Spleen (tissue), 11 donors: ENCODE measurements around the gene GDPD1. TPM values are rescaled to one million over a fixed set of nuclear protein-coding genes. Genes with fewer than 3 reads are reported as not detected.
A peak's percentile ranks its signal among the peaks of the same experiment; 100 is the strongest.
"Not testable (repeated sequence)": the region's sequence is repeated elsewhere in the genome, so short reads cannot be mapped to it uniquely, and the experiment has no call there.

Source experiments
- DNase-seq: peaks from one replicate; pipeline ENCODE4 v3.0.0-alpha.2; 2020
- H3K27ac ChIP-seq, 8 donors: fragments of 200-600 bp; sonication (generic) in 7 of 8; 1 replicate in 4 of 8; 2 replicates in 4 of 8; pipeline versions ENCODE4 v1.5.0 to v1.8.0; 2016 to 2021; ENCODE audit warnings: inconsistent platforms in 4 of 8, mild to moderate bottlenecking in 4 of 8, moderate library complexity in 1 of 8
- H3K27me3 ChIP-seq, 7 donors: fragments of 200-600 bp; sonication (generic) in 6 of 7; replicated peaks in 1 of 7; 1 replicate in 4 of 7; 2 replicates in 3 of 7; pipeline versions ENCODE4 v1.5.0 to v1.8.0; 2016 to 2021; ENCODE audit warnings: inconsistent platforms in 3 of 7, mild to moderate bottlenecking in 1 of 7
- H3K36me3 ChIP-seq, 6 donors: fragments of 200-600 bp; sonication (generic) in 5 of 6; 1 replicate in 4 of 6; 2 replicates in 2 of 6; pipeline versions ENCODE4 v1.5.0 to v1.8.0; 2016 to 2021; ENCODE audit warnings: inconsistent platforms in 2 of 6
- H3K4me1 ChIP-seq, 6 donors: fragments of 200-600 bp; sonication (generic) in 5 of 6; 1 replicate in 3 of 6; 2 replicates in 3 of 6; pipeline versions ENCODE4 v1.5.0 to v1.8.0; 2016 to 2021; ENCODE audit warnings: inconsistent platforms in 3 of 6
- H3K4me3 ChIP-seq, 8 donors: fragments of 200-600 bp; sonication (generic) in 7 of 8; 1 replicate in 4 of 8; 2 replicates in 4 of 8; pipeline versions ENCODE4 v1.5.0 to v1.8.0; 2016 to 2021; ENCODE audit warnings: inconsistent platforms in 4 of 8, mild to moderate bottlenecking in 4 of 8, moderate library complexity in 2 of 8
- H3K9me3 ChIP-seq, 8 donors: fragments of 200-600 bp; sonication (generic) in 7 of 8; 1 replicate in 4 of 8; 2 replicates in 4 of 8; pipeline versions ENCODE4 v1.5.0 to v1.8.0; 2016 to 2021; ENCODE audit warnings: inconsistent platforms in 4 of 8
- CTCF ChIP-seq, 11 experiments: fragments of 200-600 bp in 7 of 11; fragments of 450-650 bp in 4 of 11; sonication (generic) in 4 of 11; IDR thresholded peaks in 8 of 11; conservative IDR thresholded peaks in 3 of 11; 1 replicate in 7 of 11; 2 replicates in 4 of 11; pipeline versions ENCODE4 v1.4.0 to v1.8.0; 2016 to 2021; ENCODE audit warnings: antibody characterized with exemption in 11 of 11, inconsistent platforms in 4 of 11, mild to moderate bottlenecking in 1 of 11
- POLR2A ChIP-seq, 3 donors: fragments of 450-650 bp; IDR thresholded peaks; one replicate each; pipeline ENCODE4 v1.5.1; 2017; ENCODE audit warnings: antibody characterized with exemption in 3 of 3, mild to moderate bottlenecking in 1 of 3
- POLR2AphosphoS5 ChIP-seq, 3 donors: sonication (generic); formaldehyde crosslinking; IDR thresholded peaks; one replicate each; pipeline ENCODE4 v1.5.1; 2017; ENCODE audit warnings: antibody characterized with exemption in 3 of 3
- WGBS, 5 donors: extraction: QIAGEN DNeasy Blood & Tissue Kit in 3 of 5; methylation state at CpG; one replicate each; pipeline versions ENCODE4 v1.1.5 to v1.1.7; 2013 to 2018; 5-methylcytosine and 5-hydroxymethylcytosine counted together
- intact Hi-C: fragments of 100-400 bp; cut with DNase I; formaldehyde crosslinking; loops from one replicate; pipeline ENCODE4 v1.15.0; 2023; ENCODE audit warnings: low total_unique reads
- polyA plus RNA-seq, 3 donors: library from polyadenylated mRNA; stranded (reverse); fragments of 200-250 nt; gene quantifications; one replicate each; pipeline ENCODE4 v1.2.1, GENCODE V29; 2013
- small RNA-seq, 4 donors: library from RNA; depleted of rRNA; stranded (forward); fragments of <200 nt; gene quantifications; one replicate each; pipeline ENCODE3, GENCODE V24; 2016
- total RNA-seq, 7 donors: library from RNA; depleted of rRNA in 3 of 7; stranded (reverse); fragments of >200 nt in 3 of 7; fragmentation: NEBNext Ultra II Directional in 4 of 7; extraction: Animal tissue kit (Norgen Biotek cat#: 25700) in 4 of 7; gene quantifications; one replicate each; pipeline versions ENCODE4 v1.1.0 to v1.2.1, GENCODE V29; 2016 to 2021
- donor health status: healthy with polysubstance abuse.
- donor health status: DM: no; HTN: no; CAD: no; lungs with moderate emphysema.
- donor health status: DM: no; HTN: no; CAD: no.
- donor health status: Bipolar disorder and iron deficiency.
- donor health status: healthy.
- donor health status: DM: no; HTN: no; CAD: no.
- donor health status: DM: yes; HTN: yes; CAD: no.

The GDPD1 gene
- total and polyA plus RNA-seq, 10 donors = 0.59 to 5.2 (median 2.4) TPM

GRCh38 chr17:59310263-59310920 is 90.1 kb downstream of the GDPD1 start:
- Histone ChIP-seq H3K9me3 (no peaks in the 10 kb centered on the region), H3K27me3 (no peaks in the 10 kb centered on the region), H3K27ac (no peak overlapping the region), H3K36me3 (no peaks in the 10 kb centered on the region), H3K4me1 (peaks cover 0 to 10% (median 5%) of the 10 kb centered on the region in 6 donors), H3K4me3 (no peak overlapping the region)
- DNase-seq = no peak
- intact Hi-C loops = loop anchor here (5.0 to 10.0 kb wide), 3 partner anchors 132 to 254 kb away; partner anchors contain the start of gene DHX40
- TF ChIP-seq CTCF (IDR thresholded peaks at IDR 0.05 in 8 of 11, conservative IDR thresholded peaks at IDR 0.05 in 3 of 11) = no peak
- no peak for TF ChIP-seq POLR2AphosphoS5 (IDR thresholded peaks at IDR 0.05)
- TF ChIP-seq POLR2A (IDR thresholded peaks at IDR 0.05) = no peak
- WGBS, 5 donors = 75 to 86% (median 82%) methylated on average over 6 of the region's 6 CpGs

GRCh38 chr17:59311051-59311468 is 90.7 kb downstream of the GDPD1 start:
- intact Hi-C loops = loop anchor here (5.0 to 10.0 kb wide), 3 partner anchors 131 to 254 kb away; partner anchors contain the start of gene DHX40
- Histone ChIP-seq H3K9me3 (no peaks in the 10 kb centered on the region), H3K4me1 (peaks cover 0 to 10% (median 5%) of the 10 kb centered on the region in 6 donors), H3K4me3 (no peak overlapping the region), H3K27me3 (no peaks in the 10 kb centered on the region), H3K27ac (no peak overlapping the region), H3K36me3 (no peaks in the 10 kb centered on the region)
- WGBS, 5 donors = 1 to 5% (median 2%) methylated on average over 5 of the region's 5 CpGs
- DNase-seq = no peak
- peak; percentile 69 to 96 (median 90) for TF ChIP-seq CTCF (IDR thresholded peaks at IDR 0.05 in 8 of 11, conservative IDR thresholded peaks at IDR 0.05 in 3 of 11)
- TF ChIP-seq POLR2AphosphoS5 (IDR thresholded peaks at IDR 0.05) = no peak
- no peak for TF ChIP-seq POLR2A (IDR thresholded peaks at IDR 0.05)

- not testable (repeated sequence) for H3K27ac ChIP-seq, H3K4me3 ChIP-seq, H3K36me3 ChIP-seq, H3K9me3 ChIP-seq, DNase-seq, H3K4me1 ChIP-seq, H3K27me3 ChIP-seq
- WGBS, 5 donors = 82 to 96% (median 90%) methylated on average over 7 of the region's 7 CpGs
- intact Hi-C loops = loop anchor here (5.0 to 10.0 kb wide), 3 partner anchors 131 to 253 kb away; partner anchors contain the start of gene DHX40
Observed at GRCh38 chr17:59311521-59311920, 91.2 kb downstream of the GDPD1 start.

GRCh38 chr17:59315866-59316265 is 95.6 kb downstream of the GDPD1 start:
- Histone ChIP-seq H3K4me1 (peaks cover 0 to 6% (median 4%) of the 10 kb centered on the region in 6 donors), H3K4me3 (no peak overlapping the region), H3K27me3 (no peaks in the 10 kb centered on the region), H3K27ac (no peak overlapping the region), H3K36me3 (no peaks in the 10 kb centered on the region), H3K9me3 (no peaks in the 10 kb centered on the region)
- no peak for DNase-seq
- no peak for TF ChIP-seq POLR2A (IDR thresholded peaks at IDR 0.05)
- no peak for TF ChIP-seq CTCF (IDR thresholded peaks at IDR 0.05 in 8 of 11, conservative IDR thresholded peaks at IDR 0.05 in 3 of 11)
- TF ChIP-seq POLR2AphosphoS5 (IDR thresholded peaks at IDR 0.05) = no peak
- 57 to 75% (median 58%) methylated on average over 4 of the region's 4 CpGs for WGBS, 5 donors
- intact Hi-C loops = loop anchor here (10.0 kb wide), 2 partner anchors 209 to 249 kb away; partner anchors contain the start of gene DHX40

Small RNAs within 50 kb of the gene (small RNA-seq; reads per million reads assigned to genes)
- 0 reads per million in 4 donors for gene RF00019
- gene SNRPGP17 = 0 to 0.21 (median 0) reads per million in 4 donors

Other genes with a start within 250 kb of the GDPD1 start
- gene TRIM37, start 113.6 kb upstream of the GDPD1 start, total RNA-seq = 10 to 100 TPM; 15.7 to 28.1 (median 18.0) TPM
- 1 to 10 TPM; 6.2 to 7.9 (median 7.3) TPM for gene TRIM37, start 113.6 kb upstream of the GDPD1 start, polyA plus RNA-seq
- 10 to 100 TPM; 17.4 to 38.9 (median 23.8) TPM for gene SKA2, start 65.3 kb upstream of the GDPD1 start, total RNA-seq
- 10 to 100 TPM; 15.4 to 30.2 (median 25.4) TPM for gene SKA2, start 65.3 kb upstream of the GDPD1 start, polyA plus RNA-seq
- 10 to 100 TPM in 1 of 7 donors, 1 to 10 TPM in 6; 4.2 to 15.3 (median 8.1) TPM for gene PRR11, start 64.8 kb upstream of the GDPD1 start, total RNA-seq
- 1 to 10 TPM in 2 of 3 donors, under 1 TPM in 1; 0.61 to 2.3 (median 2.1) TPM for gene PRR11, start 64.8 kb upstream of the GDPD1 start, polyA plus RNA-seq
- 10 to 100 TPM; 12.2 to 15.1 (median 14.2) TPM for gene SMG8, start 10.5 kb upstream of the GDPD1 start, total RNA-seq
- gene SMG8, start 10.5 kb upstream of the GDPD1 start, polyA plus RNA-seq = 1 to 10 TPM; 3.4 to 5.6 (median 4.2) TPM
- 10 to 100 TPM; 24.6 to 45.6 (median 36.2) TPM for gene YPEL2, start 111.1 kb downstream of the GDPD1 start, total RNA-seq
- gene YPEL2, start 111.1 kb downstream of the GDPD1 start, polyA plus RNA-seq = 1 to 10 TPM; 6.7 to 9.1 (median 9.0) TPM